Measurements from ENCODE around the gene ADAM21. TPM values are rescaled to one million over a fixed set of nuclear protein-coding genes. Genes with fewer than 3 reads are reported as not detected.

The ADAM21 gene
- total RNA-seq (2022; extraction: Qiagen RNA extraction) = 0.03 TPM in 1 of 5 replicates, not detected in the others

GRCh38 chr14:70451874-70452273 is at the start of gene ADAM21:
Gene ADAM21, plus strand, starts transcription at chr14:70452174. Its CDS starts 5,326 bp downstream, at chr14:70457500.

GRCh38 chr14:70416725-70417349 is 35.1 kb upstream of the ADAM21 start, which contains the start of gene SYNJ2BP:
Gene SYNJ2BP, minus strand, starts transcription at chr14:70417090. Its CDS starts 127 bp downstream, at chr14:70416963.

Other genes starting within 250 kb of the ADAM21 start
- 54.2 to 70.3 TPM (median 60.6 TPM) in 5 replicates for gene COX16, start 92.5 kb upstream of the ADAM21 start, total RNA-seq (2022; extraction: Qiagen RNA extraction)
- 8.2 to 11.7 TPM (median 11.2 TPM) in 5 replicates for gene SYNJ2BP, start 35.1 kb upstream of the ADAM21 start, total RNA-seq (2022; extraction: Qiagen RNA extraction)
- not detected in 5 replicates for gene ADAM20, start 82.8 kb downstream of the ADAM21 start, total RNA-seq (2022; extraction: Qiagen RNA extraction)
- 40.2 to 57.7 TPM (median 43.2 TPM) in 5 replicates for gene MED6, start 148.5 kb downstream of the ADAM21 start, total RNA-seq (2022; extraction: Qiagen RNA extraction)
- 1.9 to 2.4 TPM (median 2.2 TPM) in 5 replicates for gene TTC9, start 189.7 kb downstream of the ADAM21 start, total RNA-seq (2022; extraction: Qiagen RNA extraction)

Measured in A549 treated with CORT108297 at 1 μM for 4 hours (cell line).